Breast epithelium (tissue), 4 donors: ENCODE measurements around the gene GALNT3. TPM values are rescaled to one million over a fixed set of nuclear protein-coding genes. Genes with fewer than 3 reads are reported as not detected.

Source experiments
- DNase-seq, 2 donors: peaks; one replicate each; pipeline ENCODE4 v3.0.0-alpha.2; 2019; ENCODE audit warnings: low spot score in 2 of 2
- H3K27ac ChIP-seq, 2 donors: fragments of 200-600 bp; sonication (generic) in 1 of 2; one replicate each; pipeline ENCODE4 v1.5.1; 2016 to 2019; ENCODE audit warnings: mild to moderate bottlenecking in 1 of 2
- H3K27me3 ChIP-seq, 2 donors: fragments of 200-600 bp; sonication (generic) in 1 of 2; one replicate each; pipeline versions ENCODE4 v1.5.1 to v1.6.0; 2017 to 2019; ENCODE audit warnings: control low read depth in 1 of 2, mild to moderate bottlenecking in 1 of 2
- H3K36me3 ChIP-seq: fragments of 200-600 bp; one replicate; pipeline ENCODE4 v1.5.1; 2019
- H3K4me1 ChIP-seq, 2 donors: fragments of 200-600 bp; sonication (generic); one replicate each; pipeline ENCODE4 v1.5.1; 2016 to 2019; ENCODE audit warnings: control low read depth in 1 of 2
- H3K4me3 ChIP-seq, 3 donors: fragments of 200-600 bp; sonication (generic); 1 replicate in 2 of 3; 2 replicates in 1 of 3; pipeline ENCODE4 v1.5.1; 2016 to 2019; ENCODE audit warnings: mild to moderate bottlenecking in 3 of 3, moderate library complexity in 2 of 3
- H3K9me3 ChIP-seq, 2 donors: fragments of 200-600 bp; sonication (generic) in 1 of 2; one replicate each; pipeline ENCODE4 v1.5.1; 2016 to 2019; ENCODE audit warnings: control low read depth in 1 of 2
- CTCF ChIP-seq, 3 donors: fragments of 450-650 bp; IDR thresholded peaks; one replicate each; pipeline ENCODE4 v1.5.1; 2016 to 2017; ENCODE audit warnings: antibody characterized with exemption in 3 of 3, mild to moderate bottlenecking in 3 of 3, moderate library complexity in 3 of 3
- POLR2A ChIP-seq: fragments of 450-650 bp; IDR thresholded peaks from one replicate; pipeline ENCODE4 v1.6.1; 2016; ENCODE audit warnings: antibody characterized with exemption, mild to moderate bottlenecking, moderate library complexity
- POLR2AphosphoS5 ChIP-seq, 3 donors: sonication (generic); formaldehyde crosslinking; IDR thresholded peaks; one replicate each; pipeline ENCODE4 v1.6.1; 2017; ENCODE audit warnings: antibody characterized with exemption in 3 of 3
- intact Hi-C: fragments of 100-400 bp; cut with DNase I; formaldehyde crosslinking; loops from one replicate; pipeline ENCODE4 v1.15.1; 2023; ENCODE audit warnings: low total_unique reads
- total RNA-seq, 3 donors: library from RNA; depleted of rRNA; stranded (reverse); fragments of >200 nt; gene quantifications; one replicate each; pipeline ENCODE4 v1.1.0, GENCODE V29; 2016

GALNT3 gene
- total RNA-seq, 3 donors from 2014 or later: 2.4 to 58.5 (median 36.7) TPM

GRCh38 chr2:165796129-165796528 lies 2.1 kb upstream of the GALNT3 start:
- no peak for TF ChIP-seq POLR2A
- no peak for TF ChIP-seq CTCF (IDR thresholded peaks at IDR 0.05)
- no peak for TF ChIP-seq POLR2AphosphoS5 (IDR thresholded peaks at IDR 0.05)

GRCh38 chr2:165795011-165795410 lies 964 bp upstream of the GALNT3 start:
- TF ChIP-seq POLR2AphosphoS5 (IDR thresholded peaks at IDR 0.05): no peak
- no peak for TF ChIP-seq CTCF (IDR thresholded peaks at IDR 0.05)
- TF ChIP-seq POLR2A: no peak
- Histone ChIP-seq H3K27me3 (no peaks in the 10 kb centered on the region), H3K4me1 (no peaks in the 10 kb centered on the region), H3K36me3 (no peaks in the 10 kb centered on the region), H3K9me3 (no peaks in the 10 kb centered on the region), H3K4me3 (peak overlapping the region; percentile 43 to 73 (median 70)), H3K27ac (peak overlapping the region; percentile 93 to 97)
- intact Hi-C loops: no loop called here
- DNase-seq: no peak

More at GRCh38 chr2:165796129-165796528, 2.1 kb upstream of the GALNT3 start:
- no peak for DNase-seq
- no peak overlapping the region for H3K4me3 ChIP-seq
- no peaks in the 10 kb centered on the region for H3K36me3 ChIP-seq
- intact Hi-C loops: no loop called here
- no peaks in the 10 kb centered on the region for H3K9me3 ChIP-seq
- H3K4me1 ChIP-seq: no peaks in the 10 kb centered on the region
- no peaks in the 10 kb centered on the region for H3K27me3 ChIP-seq
- H3K27ac ChIP-seq: no peak overlapping the region

DNA sequence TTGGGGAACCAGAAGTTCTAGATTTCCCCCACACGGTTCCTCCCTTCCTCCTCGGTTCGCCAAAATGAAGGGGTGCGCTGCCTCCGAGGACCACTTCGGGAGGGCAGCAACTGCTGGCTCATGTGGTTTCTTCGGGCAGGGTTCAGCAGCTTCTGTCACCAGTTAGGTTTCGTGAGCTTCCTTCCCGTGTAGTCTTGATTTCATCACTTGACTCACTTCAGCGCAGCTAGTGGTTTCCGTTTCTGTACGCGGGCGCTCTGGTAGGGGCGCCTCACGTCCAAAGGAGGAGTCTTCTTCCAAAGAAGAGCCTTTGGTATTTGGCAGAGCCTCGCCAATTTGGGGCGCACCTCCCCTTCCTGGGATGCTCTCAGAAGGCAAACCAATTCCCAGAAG lies 485 bp upstream of the GALNT3 start:
- Histone ChIP-seq H3K36me3 (no peaks in the 10 kb centered on the region), H3K27ac (peak overlapping the region; percentile 93 to 97), H3K9me3 (no peaks in the 10 kb centered on the region), H3K27me3 (no peaks in the 10 kb centered on the region), H3K4me3 (peak overlapping the region; percentile 43 to 73 (median 70)), H3K4me1 (no peaks in the 10 kb centered on the region)
- no peak for TF ChIP-seq CTCF (IDR thresholded peaks at IDR 0.05)
- TF ChIP-seq POLR2AphosphoS5 (IDR thresholded peaks at IDR 0.05): no peak
- no peak for TF ChIP-seq POLR2A
- intact Hi-C loops: no loop called here
- DNase-seq: peak; percentile 52 to 66

GRCh38 chr2:165793161-165793778 lies 777 bp downstream of the GALNT3 start:
- Histone ChIP-seq H3K27me3 (no peaks in the 10 kb centered on the region), H3K4me3 (peak overlapping the region; percentile 43 to 73 (median 70)), H3K36me3 (no peaks in the 10 kb centered on the region), H3K9me3 (no peaks in the 10 kb centered on the region), H3K27ac (peak overlapping the region; percentile 93 to 97), H3K4me1 (no peaks in the 10 kb centered on the region)
- TF ChIP-seq CTCF (IDR thresholded peaks at IDR 0.05) (no peak), POLR2AphosphoS5 (IDR thresholded peaks at IDR 0.05) (peak in 1 of 3 donors; percentile 60), POLR2A (no peak)
- intact Hi-C loops: no loop called here
- peak; percentile 25 to 53 for DNase-seq

DNA sequence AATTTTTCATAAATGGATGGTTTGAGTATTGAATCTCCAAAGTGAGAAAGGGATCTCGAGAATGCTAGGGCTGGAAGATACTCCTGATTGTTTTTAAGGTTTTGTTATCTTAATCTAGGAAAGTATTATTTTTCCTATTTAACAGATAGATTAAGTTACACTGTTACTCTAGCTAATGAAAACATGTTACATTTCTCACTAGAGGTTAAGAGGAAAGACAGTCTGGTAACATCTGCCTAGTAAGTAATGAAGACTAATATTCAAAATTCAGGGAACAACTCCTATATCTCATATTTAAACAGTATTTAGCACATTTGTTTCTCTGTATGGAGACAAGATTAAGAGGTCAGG lies 2.0 kb downstream of the GALNT3 start:
- no peak for DNase-seq
- Histone ChIP-seq H3K27me3 (no peaks in the 10 kb centered on the region), H3K9me3 (no peaks in the 10 kb centered on the region), H3K27ac (peak overlapping the region in 1 of 2 donors; percentile 11), H3K4me1 (no peaks in the 10 kb centered on the region), H3K4me3 (no peak overlapping the region), H3K36me3 (no peaks in the 10 kb centered on the region)
- intact Hi-C loops: no loop called here
- TF ChIP-seq POLR2AphosphoS5 (IDR thresholded peaks at IDR 0.05): no peak
- no peak for TF ChIP-seq POLR2A
- TF ChIP-seq CTCF (IDR thresholded peaks at IDR 0.05): no peak
